ENCODE results near the gene RPS6KC1.
"Not testable (repeated sequence)": the region's sequence is repeated elsewhere in the genome, so short reads cannot be mapped to it uniquely, and the experiment has no call there.

Gene RPS6KC1

DNA sequence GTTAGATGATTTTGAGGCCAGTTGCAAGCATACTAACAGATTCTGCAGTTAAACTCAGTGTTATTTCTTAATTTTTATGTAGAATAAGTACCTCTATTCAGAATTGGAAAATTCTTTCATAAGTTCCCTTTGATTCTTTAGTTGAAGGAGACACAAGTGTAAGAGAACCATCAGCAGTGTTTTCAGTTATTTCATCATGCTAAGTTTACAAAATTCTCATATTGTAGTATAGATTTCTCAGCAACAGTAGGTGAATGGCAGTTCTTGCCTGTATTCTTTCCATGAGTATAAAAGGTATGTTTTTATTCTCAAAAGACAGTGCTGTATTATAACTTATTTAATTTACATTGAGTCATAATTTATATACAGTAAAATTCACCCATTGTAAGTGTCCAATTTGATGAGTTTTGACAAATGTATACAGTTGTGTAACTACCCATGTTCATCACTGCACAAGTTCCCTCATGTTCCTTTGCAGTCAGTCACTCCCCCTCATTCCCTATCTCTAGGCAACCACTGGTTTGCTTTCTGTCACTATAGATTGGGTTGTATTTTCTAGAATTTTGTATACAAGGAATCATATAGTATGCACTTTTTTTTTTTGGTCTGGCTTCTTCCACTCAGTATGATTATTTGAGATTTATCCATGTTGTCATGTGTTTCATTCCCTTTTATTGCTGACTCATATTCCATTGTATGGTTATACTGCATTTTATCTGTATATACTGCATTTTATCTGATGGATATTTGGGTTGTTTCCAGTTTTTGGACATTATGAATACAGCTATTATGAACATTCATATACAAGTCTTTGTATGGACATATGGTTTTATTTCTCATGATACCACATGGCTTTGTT lies 3.9 kb downstream of the RPS6KC1 start:
- DNase-seq, result no peak

DNA sequence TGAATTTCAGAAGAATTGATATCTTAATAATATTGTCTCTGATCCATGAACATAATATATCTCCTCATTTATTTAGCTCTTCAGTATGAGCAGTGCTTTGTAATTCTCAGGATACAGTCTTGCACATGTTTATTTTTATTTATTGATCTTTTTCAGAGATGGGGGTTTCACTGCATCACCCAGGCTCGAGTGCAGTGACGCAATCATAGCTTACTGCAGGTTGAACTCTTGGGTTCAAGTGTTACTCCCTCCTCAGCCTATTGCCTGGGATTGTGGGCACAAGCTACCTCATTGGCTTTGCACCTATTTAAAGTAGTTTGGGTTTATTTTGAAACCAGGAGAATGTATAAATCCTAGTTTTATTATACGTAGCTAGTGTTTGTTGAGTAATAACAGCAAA lies 4.7 kb downstream of the RPS6KC1 start:
- no peak for DNase-seq

DNA sequence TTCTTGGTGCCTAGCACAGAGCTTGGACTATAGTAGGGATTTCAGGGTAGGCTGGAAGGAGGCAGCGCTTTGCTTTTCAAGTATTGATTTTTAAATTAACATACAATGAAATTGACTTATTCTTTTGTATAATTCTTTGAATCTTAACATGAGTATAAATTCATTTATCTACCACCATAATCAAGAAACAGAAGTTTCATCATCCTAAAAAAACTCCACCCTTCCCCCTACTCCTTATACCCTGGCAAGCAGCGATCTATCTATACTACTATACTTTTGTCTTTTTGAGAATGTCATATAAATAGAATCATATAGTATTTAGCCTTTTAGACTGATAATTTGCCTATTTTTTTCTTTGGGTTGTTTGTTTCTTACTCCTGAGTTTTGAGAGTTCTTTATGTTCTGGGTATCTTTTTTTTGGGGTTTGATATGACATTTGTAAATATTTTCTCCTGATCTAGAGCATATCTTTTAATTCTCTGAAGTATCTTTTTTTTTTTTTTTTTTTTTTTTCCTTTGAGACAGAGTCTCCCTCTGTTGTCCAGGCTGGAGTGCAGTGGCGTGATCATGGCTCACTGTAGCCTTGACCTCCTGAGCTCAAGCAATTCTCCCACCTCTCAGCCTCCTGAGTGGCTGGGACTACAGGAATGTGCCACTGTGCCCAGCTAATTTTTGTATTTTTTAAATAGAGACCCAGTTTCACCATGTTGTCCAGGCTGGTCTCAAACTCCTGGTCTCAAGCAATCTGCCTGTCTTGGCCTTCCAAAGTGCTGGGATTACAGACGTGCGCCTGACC lies 6.4 kb downstream of the RPS6KC1 start:
- DNase-seq, result no peak

DNA sequence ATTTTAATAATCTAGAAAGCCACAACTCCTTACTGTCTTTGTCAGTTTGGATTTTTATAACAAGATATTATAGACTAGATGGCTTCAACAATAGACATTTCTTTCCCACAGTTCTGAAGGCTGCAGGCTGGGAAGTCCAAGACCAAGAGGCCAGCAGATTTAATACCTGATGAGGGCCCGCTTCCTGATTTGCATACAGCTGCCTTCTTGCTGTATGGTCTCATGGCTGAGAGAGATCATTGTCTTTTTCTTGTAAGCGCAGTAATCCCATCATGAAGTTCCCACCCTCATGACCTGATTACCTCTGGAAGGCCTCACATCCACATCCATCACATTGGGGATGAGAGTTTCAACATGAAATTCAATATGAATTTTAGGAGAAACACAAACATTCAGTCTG lies 9.8 kb downstream of the RPS6KC1 start:
- no peak for DNase-seq

DNA sequence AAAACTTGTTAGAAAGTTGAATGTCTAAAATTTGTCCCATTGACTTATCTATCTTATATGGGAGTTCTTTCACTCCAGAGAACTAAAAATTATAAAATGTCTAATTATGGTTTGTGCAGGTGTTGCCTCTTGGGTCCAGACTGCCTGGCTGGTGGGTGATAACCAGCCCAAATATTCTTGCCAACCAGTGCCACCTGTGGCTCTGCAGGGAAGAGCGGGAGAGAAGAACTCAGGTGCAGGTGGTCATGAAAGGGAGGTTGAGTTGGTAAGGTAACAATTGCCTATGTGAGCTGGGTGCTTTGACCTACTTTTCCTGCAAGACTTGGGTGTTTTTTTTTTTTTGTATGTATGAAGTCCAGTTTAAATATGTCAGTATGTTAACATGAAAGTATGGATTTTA lies 10.2 kb downstream of the RPS6KC1 start:
- no peak for DNase-seq

- DNase-seq, result no peak
Observed at GRCh38 chr1:213065800-213066199, 14.8 kb downstream of the RPS6KC1 start.

- no peak for DNase-seq
Observed at GRCh38 chr1:213066363-213066762, 15.3 kb downstream of the RPS6KC1 start.

- DNase-seq, result no peak
Observed at GRCh38 chr1:213067352-213067751, 16.3 kb downstream of the RPS6KC1 start.

DNA sequence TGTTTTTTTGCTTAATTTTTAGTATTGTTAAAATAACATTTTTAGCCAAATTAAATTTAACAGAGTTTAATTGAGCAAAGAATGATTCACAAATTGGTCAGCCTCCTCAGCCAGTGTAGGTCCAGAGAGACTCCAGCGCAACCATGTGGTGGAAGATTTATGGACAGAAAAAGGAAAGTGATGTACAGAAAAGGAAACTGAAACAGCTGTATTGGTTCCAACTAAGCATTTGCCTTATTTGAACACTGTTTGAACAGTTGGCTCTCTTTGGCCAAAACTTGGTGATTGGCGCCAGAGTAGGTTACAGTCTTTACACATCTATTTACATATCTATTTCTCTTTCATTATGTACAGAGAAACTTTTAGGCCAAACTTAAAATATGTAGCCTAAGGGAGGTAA lies 19.4 kb downstream of the RPS6KC1 start:
- no peak for DNase-seq

GRCh38 chr1:213075725-213076124 lies 24.7 kb downstream of the RPS6KC1 start:
- no peak for DNase-seq

DNA sequence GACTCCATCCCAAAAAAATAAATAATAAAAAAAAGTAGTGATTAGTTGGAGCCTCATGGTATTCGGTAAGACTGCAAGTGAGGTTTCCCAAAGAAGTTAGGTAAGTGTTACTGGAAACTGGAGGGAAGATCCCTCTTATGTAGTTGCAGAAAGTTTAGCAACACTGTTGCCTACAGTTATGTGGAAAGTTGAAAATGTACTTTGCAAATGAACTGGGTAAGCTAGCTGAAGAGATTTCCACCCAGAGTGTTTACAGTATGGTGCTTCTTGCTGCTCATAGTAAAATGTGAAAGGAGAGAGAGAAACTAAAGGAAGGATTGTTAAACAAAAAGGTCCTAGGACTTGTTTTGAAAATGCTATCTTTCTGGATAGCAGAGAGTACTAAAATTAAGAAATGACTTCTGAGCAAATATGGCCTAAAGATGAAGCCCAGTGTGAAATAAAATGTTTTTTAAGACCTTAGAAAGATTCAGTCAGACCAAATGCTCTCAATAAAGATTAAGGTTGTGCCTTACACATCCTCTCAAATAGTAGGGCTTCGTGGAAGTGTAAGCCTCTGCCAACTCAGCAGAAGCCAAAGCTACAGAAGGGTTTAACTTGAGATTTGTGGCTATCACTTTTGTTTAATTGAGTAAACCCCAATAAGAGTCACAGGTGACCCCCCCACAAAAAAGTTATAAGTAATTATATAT lies 31.5 kb downstream of the RPS6KC1 start:
- no peak for DNase-seq

DNA sequence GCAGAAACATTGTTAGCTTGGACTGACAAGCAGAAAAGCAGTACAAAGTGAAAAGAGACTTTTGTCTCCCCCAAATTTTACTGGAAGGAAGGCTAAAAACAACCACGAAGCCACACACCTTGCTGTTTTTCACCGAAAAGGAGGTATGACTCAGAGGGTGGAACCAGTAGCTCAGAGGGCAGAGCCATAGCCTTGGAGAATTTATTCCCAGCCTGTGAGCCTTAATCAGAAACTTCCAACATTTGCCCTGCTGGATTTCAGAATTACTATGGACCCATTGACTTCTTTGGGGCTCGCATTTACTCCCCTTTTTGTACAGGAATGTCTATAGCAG lies 32.0 kb downstream of the RPS6KC1 start:
- DNase-seq, result no peak

DNA sequence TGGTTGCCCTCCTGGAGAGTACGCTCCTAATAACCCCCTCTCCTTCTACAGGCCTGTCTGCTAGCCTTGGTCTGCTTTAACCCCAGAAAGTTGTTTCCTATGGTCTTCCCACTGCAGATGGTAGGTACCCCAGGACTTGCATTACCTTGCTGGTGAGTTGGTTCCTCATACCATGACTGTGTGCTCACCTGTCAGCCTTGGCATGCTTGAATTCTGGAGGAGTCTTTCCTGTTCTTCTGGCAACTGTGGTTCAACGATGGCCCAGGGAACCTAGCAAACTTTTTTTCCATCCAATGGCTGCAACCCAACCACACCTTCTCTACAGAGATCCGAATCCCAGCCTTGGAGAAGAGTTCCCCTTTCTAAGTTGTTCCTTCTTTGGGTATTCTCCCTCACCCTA lies 36.9 kb downstream of the RPS6KC1 start:
- DNase-seq, result no peak

DNA sequence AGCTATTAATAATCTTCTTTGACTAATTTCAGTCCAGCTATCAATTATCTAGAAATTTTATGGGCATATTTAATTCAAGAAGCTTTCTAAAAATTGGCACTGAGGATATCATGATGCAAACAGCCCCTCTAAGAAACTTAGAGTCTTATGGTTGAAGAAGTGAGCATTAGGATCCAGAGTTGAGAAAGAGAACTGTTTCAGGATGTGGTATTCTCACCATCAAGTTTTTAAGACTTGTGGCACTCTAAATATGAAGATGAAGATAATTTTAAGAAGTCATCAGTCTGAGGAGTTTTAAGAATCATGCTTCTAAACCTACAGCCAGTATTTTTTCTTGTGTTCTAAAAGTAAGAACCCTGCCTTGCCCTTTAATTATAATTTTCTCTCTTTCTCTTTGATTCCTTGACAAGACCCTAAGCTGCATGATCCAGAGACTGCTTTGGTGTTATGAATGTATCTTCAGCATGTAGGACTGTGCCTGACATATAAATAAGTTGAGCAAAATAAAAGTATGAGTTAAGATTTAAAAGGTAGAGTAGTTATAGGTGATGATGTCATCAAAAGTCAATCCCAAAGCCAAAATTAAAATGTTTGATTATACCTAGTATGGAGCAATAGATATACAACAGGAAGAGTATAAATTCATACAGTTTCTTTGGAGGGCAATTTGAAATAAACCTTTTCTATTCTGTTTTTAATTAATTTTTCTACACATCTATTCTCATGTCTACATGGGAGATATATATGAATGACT lies 39.1 kb downstream of the RPS6KC1 start:
- no peak for DNase-seq

DNA sequence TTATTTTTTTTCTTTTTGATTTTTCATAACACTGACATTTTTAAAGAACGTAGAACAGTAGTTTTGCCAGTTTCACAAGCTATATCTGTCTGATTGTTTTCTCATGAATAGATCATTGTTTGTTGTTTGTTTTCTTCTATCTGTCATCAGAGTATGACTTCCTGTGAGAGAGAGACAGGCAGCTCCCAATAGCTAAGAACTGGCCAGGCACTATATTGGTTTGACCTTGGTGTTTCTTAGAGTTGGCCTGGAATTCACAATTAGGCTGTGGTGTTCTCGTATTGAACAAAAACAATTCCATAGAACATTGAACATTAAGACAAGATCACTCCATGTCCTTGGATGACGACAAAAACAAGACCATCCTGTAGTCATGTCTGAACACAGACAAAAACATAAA lies 43.4 kb downstream of the RPS6KC1 start:
- DNase-seq, result no peak

- DNase-seq, result no peak
Observed at GRCh38 chr1:213095467-213095866, 44.4 kb downstream of the RPS6KC1 start.

- DNase-seq, result no peak
Observed at GRCh38 chr1:213099682-213100399, 48.8 kb downstream of the RPS6KC1 start.

DNA sequence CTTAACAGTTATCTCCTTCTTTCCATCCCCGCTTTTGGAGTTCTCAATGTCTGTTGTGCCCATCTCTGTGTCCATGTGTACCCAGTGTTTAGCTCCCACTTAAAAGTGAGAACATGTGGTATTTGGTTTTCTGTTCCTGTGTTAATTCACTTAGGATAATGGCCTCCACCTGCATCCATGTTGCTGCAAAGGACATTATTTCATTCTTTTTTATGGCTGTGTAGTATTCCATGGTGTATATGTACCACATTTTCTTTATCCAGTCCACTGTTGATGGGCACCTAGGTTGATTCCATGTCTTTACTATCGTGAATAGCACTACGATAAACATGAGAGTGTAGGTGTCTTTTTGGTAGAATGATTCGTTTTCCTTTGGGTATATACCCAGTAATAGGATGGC lies 49.5 kb downstream of the RPS6KC1 start:
- not testable (repeated sequence) for DNase-seq

GRCh38 chr1:213103377-213104306 lies 52.6 kb downstream of the RPS6KC1 start:
- DNase-seq, result no peak

DNA sequence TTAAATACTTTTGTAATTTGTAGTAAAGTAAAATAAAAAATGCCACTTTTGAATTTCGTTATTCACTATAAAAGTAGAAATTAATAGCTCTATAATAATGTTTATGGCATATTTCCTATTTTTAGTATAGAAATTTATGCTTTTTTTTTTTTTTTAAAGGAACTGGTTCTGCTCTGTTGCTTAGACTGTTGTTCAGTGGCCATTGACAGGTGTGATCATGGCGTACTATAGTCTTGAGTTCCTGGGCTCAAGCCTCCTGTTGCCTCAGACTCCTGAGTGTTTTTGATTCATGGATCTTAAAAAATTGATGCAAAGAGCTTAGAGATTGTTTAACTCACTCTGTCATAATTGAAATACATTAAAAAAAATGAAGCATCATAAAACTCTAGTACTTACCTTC lies 53.6 kb downstream of the RPS6KC1 start:
- no peak for DNase-seq

- no peak for DNase-seq
Observed at GRCh38 chr1:213106298-213106697, 55.3 kb downstream of the RPS6KC1 start.
